Hematopoietic multipotent progenitor cell treated with erythropoietin and hydrocortisone succinate and interleukin-3 and kit ligand, for 6 days (in vitro differentiated cells): ENCODE data around the gene POLR3K.
"Not testable (repeated sequence)": the region's sequence is repeated elsewhere in the genome, so short reads cannot be mapped to it uniquely, and the experiment has no call there.

Experiments
- DNase-seq: peaks from one replicate; pipeline ENCODE4 v3.0.0-alpha.2; 2015

The POLR3K gene

DNA sequence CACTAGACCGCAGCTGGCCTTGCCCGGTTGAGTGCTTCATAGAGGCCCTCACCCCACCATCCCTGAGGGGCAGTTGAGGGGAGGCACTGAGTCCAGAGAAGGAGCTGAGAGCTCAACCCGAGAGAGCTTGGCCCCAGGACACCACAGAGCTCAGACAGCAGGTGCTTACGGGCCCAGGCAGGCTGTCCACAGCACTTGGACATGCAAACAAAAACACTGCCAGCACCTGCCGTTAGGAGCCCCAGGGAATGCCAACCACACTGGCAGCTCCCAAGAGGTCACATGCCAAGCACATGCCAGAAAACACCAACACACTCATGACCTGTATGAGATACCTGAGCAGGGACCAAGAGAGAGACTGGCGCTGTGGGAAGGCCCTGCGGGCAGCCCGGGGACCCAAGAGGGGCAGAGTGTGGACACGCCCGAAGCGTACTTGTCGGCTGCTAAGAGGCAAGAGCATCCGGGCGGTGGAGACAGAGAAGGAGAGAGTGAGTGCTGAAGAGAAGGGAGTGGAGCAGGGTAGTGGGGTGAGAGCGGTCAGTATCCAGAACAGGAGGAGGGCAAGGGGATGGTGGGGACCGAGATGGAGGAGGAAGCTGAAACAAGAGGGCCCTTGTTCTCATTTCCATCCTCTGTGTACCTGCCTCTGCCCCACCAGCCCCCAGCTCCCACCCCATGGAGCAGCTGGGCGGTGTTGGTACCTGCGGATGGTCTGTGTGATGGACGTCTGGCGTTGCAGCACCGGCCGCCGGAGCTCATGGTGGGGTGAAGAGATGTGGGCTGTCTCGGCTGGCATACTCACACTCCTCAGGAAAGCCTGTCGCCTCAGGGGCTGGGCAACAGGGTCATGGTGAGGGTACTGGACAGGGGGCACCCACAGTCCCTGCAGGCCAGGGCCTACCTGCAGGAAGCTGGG, 10.8 kb upstream of the POLR3K start:
- DNase-seq = no peak

DNA sequence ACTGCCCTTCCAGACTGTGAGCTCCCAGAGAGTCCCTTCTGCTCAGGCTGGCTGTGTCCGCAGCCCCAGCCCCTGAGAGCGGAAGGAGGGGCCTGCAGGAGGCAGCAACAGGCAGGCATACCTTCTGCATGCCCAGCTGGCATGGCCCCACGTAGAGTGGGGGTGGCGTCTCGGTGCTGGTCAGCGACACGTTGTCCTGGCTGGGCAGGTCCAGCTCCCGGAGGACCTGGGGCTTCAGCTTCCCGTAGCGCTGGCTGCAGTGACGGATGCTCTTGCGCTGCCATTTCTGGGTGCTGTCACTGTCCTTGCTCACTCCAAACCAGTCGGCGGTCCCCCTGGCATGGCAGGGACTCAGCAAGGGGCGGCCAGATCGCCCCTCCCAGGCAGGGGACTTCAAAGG, 10.1 kb upstream of the POLR3K start:
- DNase-seq = no peak

DNA sequence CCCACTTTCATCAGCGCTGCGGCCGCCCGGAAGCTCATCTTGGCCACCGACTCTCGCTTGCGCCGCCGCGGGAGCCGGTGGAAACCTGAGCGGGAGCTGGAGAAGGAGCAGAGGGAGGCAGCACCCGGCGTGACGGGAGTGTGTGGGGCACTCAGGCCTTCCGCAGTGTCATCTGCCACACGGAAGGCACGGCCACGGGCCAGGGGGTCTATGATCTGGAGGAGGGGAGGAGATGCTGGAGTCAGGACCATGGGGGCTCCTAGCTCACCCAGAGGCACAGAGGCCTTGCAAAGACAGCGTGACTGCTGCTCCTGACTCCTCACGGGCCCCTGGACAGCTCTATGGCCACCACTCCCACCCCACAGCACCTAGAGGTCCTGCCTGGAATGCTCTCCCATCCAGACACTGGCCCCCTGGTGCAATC, 9.6 kb upstream of the POLR3K start:
- no peak for DNase-seq

DNA sequence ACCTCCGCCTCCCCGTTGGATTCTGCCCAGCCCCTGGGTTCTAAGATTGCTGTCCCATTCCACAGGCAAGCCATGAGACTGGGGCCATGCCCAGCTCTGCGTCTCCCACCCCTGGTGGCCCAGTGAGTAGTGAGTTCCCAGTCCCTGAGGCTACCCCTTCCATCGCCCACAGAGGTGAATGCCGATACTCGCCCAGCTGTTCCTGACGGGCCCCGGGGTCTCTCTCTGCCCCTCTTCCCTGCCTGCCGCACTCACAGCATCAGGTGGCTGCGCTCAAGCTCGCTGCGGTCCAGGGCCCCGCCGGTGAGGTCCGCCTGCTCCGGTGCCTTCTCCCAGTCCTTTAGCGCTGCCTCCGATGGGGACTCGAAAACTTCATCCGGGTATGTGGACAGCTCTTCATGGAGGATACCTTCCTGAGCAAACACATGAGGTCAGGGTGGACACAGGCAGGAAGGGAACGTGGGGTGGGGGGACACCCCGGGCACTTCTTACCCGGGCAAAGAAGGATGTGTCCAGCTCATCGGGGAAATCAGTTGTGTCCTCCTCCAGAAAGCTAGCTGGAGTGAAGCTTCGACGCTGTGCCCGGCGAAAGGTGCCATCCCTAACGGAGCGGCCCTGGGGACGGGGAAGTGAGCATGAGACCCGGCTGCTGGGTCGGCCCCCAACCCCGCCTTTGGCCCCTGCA, 9.0 kb upstream of the POLR3K start:
- DNase-seq = no peak

DNA sequence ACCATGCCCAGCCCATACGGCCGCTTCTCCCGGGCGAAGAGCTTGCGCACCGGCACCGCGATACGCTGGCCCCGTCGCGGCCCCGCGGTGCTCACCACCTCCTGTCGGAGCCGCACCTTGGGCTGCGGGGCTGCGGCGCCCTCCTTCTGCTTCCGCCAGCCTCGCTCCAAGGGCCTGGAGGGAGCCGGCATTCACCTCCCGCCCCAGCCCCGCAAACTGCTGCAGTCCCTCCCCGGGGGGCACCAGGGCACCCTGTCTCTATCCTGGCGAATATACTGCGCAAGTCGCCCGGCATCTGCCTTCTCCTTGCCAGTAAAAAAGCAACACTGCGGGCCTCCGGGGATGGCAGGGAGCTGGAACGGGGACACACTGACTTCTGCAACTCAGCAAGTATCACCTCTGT, 8.5 kb upstream of the POLR3K start:
- DNase-seq = no peak

DNA sequence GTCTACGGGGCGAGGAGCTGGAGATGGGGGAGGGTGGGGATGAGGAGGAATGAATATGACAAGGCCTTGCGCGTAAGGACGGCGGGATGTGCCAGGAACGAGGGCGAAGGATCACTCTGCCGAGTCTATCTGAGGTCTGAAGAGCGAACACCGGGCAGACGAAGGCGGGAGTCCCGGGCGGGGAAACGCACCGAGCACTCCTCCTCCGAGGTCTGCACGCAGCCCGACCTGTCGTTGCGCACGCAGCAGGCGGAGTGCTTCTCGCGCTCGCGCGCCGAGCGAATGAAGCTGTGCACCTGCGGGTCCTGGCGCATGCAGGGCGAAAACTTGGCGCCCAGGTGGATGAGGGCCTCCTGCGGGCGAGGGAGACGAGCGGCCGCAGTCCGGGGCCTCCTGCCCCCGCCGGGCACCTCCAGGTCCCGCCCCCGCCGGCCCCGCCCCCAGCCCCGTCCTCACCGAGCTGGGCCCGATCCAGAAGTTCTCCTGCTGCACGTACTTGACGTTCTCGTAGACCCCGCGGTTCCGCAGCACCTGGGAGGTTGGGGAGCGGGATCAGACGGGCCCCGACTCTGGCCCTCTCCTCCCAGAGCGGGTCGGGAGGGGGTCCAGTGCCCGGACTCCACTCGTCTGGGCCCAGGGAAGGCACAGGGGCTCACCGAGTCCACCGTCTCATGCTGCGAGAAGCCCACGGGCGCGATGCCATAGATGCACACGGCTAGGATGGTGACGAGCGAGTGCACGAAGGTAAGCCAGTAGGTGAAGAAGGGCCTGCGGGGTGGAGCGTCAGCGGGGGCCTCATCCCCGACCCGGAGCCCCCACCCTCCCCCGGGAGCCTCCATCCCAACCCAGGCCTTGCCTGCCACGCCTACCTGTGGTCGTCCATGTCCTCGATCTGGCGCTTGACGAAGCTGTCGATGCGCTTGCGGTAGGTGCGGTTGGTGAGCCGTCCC, 7.8 kb upstream of the POLR3K start:
- no peak for DNase-seq

DNA sequence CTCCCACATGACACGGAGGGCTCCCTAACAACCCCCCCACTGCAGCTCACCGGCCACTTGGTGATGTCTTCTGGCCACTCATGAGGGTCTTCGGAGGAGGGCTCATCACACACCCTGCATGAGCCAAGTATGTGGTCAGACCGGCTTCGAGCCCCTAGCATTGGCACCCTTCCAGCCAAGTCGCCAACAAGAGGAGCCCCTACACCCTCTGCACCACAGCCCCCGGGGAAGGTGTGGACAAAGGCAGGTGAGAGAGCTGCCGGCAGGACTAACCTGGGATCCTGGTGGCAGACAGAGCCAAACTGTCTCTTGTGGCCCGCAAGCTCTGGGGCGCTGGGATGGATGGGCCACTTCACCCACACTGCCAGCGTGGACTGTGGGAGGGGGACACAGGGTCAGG, 6.8 kb upstream of the POLR3K start:
- no peak for DNase-seq

DNA sequence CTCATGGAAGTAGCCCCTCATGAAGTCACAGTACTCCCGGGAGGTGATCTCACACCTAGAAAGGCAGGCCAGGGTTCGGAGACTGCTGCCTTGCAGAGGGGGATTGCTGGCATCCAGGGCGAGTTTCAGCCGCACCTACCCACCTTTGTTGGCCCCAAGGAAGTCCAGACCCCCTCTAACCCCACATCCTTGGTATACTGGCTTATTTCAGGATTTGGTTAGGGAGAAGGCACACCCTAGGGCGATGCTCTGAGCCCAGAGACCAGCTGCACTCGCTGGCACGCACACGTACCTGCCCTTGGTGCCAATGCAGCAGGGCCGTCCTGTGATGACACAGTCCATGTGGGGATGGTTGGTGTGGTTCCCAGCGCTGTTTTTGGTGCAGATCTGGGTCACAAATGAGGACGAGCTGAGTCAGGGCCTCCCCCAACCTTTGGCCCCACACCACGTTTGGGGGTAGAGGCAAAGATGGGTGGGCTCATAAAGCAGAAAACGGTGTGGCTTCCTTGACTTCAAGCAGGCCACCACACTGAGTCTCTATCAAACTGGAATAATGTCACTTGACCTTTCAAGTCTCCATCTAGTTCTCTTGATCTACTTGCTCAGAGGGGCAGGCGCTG, 6.1 kb upstream of the POLR3K start:
- DNase-seq = no peak

DNA sequence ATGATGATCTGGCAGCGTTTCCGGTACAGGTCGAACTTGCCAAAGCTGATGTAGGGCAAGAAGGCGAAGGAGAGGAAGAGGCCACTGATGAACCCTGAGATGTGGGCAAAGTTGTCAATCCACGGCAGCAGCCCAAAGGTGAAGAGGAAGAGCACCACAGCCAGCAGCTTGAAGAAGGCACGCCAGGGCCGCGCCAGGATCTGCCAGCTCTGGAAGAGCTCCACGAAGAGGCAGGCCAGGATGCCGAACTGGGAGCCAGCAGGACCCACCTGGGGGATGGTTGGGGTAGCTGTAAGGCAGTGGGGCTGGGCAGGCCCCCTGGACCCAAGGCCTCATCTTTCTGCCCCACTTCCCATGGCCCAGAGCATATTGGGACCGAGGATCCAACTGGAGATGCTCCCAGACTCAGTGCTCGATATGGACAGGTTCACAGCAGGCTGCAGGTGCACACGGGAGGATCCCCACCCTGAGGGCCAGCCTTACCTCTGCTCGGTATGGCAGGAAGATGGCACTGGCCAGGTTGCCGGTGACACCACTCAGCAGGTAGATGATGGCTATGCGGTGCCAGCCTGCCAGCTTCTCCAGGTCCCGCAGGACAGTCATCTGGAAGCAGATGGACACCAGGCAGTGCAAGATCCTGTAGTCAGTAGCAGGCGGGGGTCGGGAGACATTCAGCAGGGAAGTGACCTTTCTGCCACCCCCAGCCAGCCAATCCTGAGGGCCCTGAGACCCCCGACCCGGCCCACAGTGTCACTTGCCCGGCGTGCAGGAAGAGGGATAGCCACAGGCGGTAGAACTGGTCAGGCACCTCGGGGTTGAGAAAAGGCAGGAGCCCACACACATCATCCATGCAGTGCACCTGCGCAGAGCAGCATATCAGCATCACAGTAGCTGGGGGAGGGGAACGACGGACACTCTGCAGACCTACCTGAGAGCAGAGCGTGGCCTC, 5.4 kb upstream of the POLR3K start:
- DNase-seq = no peak

DNA sequence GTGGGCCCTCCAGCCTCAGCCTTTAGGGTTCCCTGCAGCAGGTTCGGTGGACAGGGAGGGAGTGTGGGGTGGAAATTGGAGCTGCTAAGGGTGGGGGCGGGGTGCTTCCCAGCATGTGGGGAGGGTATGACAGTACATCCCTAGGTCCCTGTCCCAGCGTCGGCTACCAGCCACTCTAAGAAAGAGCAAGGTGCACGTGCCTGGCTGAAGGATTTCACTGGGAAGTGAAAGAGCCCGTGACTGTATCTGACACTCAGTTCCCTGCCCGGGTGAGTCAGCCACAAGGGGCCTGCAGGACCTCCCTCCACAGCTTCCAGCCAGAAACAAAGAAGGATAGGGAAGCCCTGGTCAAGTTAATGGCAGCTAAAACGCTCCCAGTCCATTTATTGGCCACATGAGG, 4.3 kb upstream of the POLR3K start:
- no peak for DNase-seq

DNA sequence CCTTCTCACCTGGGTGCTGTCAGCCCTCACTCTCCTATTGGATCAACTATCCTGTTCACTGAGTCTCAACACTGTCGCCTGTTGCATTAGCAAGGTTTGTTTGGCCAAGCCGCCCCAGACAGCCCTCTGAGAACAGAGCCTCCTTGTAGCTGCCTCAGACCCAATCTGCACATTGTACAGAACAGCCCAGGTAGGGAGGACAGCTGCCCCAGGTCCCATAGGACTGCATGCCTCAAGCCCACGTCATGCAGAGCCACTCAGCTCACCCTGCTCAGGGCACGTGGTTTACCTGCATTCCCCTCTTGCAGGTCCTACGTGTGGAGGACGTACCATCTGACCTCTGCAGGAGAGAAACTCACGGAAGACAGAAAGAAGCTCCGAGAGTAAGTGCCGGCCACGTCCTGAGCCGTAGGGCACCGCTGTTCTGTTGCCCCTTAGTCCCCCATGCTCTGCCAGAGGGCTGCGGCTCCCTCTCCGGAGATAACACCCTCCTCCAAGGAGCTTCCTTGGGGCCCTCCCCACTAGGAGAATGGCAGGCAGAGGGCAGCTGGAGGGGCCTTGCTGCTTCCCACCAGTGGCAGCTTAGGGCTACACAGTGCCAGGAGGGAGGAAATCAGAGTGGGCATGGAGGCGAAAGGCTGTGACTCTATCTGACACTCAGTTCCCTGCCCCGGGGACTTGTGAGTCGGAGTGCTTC, 3.0 kb upstream of the POLR3K start:
- no peak for DNase-seq

DNA sequence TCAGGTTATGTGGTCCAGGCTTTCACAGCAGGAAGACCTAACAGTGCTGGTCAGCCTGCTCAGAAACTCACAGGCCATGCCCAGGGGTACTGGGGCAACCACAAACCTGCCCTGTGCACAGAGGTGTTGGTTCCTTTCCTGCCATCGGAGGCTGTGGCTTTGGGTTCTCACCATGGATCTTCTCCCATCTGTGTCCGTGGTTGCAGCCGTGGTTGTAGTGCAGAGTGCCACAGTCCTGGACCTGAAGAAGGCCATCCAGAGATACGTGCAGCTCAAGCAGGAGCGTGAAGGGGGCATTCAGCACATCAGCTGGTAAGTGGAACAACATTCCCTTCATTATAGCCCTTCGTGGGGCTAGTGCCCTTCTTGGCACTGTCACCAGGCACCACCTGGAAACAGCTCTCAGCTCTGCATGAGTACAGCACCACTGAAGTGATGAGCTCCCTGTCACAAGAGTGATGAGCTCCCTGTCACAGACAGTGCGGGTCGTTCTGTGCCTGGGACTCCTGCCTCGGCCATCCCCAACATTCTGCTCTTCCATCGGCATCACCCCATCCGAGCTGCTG, 2.2 kb upstream of the POLR3K start:
- no peak for DNase-seq

DNA sequence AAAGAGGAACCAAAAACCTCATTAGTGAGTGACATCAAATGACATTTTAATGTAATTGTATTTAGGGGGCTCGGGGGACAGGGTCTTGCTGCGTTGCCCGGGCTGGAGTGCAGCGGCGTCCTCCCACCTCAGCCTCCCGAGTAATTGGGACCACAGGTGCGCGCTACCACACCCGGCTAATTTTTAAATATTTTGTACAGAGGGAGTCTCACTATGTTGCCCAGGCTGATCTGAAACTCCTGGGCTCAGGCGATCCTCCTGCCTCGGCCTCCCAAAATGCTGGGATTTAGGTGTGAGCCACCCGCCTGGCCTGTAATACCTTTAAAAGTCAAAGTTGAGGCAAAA, 801 bp upstream of the POLR3K start:
- DNase-seq = no peak

DNA sequence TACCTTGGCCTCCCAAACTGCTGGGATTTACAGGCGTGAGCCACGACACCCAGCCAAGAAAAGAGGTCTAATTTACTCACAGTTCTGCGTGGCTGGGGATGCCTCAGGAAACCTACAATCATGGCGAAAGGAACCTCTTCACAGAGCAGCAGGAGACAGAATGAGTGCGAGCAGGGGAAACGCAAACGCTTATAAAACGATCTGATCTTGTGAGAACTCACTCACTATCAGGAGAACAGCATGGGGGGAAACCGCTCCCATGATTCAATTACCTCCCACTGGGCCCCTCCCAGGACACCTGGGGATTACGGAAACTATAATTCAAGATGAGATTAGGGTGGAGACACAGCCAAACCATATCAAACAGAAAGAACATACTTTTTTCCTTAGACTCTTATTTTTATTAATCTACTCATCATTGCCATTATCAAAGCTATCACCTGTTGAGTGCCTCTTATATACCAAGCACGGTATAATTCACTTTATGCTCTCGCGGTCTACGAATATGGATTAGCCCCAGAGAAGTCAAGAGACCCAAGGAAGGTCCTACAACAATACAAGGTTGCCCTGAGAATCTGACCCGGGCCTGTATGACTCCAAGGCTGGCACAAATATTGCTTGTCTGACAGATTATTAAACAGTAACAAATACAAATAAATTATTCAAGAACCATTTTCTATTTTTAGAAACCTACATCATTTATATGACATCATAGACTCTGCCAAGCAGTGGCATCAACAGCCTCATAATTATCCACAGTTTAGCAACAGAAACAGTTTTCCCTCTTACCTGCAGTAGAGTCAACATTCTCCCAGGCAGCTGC, 2.4 kb downstream of the POLR3K start:
- no peak for DNase-seq

DNA sequence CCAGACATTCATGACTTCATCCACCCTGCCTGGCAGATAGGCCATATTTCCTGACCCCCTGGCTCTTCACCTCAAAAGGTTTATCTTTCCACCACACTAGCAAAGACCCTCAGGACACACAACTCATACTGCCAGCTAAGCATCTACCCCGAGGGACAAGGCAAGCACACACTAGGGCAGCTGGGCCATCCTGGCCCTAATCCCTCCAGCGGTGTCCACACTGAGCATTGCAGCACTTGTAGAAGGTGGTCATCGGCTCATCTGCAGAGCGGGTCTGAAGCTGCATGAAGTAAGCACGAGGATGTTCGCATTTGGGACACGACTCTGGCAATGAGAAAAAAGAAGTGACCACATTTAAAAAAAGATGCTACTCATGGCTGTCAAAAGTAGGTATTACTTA, 6.2 kb downstream of the POLR3K start:
- no peak for DNase-seq

DNA sequence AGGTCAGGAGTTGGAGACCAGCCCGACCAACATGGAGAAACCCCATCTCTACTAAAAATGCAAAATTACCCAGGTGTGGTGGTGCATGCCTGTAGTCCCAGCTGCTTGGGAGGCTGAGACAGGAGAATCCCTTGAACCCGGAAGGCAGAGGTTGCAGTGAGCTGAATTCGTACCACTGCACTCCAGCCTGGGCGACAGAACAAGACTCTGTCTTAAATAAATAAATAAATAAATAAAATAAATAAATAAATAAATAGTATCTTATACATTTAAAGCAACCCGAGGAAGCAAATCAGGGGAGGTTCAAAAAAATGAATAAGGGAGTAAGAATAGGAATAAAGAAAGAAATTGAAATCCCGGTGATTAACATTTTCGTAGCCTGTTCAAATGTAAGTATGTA, 6.9 kb downstream of the POLR3K start:
- not testable (repeated sequence) for DNase-seq

DNA sequence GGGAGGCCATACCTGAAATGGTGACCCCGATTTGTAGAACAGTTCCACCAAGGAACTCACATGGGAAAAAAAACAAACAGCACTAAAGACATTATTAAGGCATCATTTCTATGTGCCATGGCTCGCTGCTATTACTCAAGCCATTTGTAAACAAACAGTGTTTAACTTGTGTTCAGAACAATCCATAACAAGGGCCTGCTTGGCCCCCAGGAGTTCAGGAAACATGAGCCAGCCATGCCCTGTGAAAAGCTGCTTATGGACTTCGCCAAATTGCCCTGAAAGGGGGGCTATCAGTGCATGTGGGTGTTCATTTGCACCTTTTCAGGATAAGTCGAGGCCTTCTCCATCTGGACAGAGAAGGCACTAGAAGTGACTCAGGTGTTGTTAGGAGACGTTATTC, 8.0 kb downstream of the POLR3K start:
- no peak for DNase-seq

DNA sequence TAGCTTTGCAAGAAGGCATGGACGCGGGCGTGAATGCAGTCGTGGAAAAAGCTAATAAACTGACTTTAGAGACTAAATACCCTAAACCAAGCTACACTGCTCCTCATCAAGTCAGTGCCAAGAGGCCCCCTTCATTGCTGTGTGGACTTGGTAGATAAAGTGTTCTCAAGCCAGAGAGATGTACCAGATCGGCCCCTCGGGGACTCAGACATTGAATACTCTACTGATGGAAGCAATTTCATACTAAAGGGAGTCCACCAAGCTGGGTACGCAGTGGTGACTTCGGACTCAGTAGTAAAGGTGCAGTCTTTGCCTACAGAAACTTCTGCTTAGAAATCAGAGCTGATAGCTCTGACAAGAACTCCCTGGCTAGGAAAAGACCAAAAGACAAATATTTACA, 8.8 kb downstream of the POLR3K start:
- DNase-seq = no peak

DNA sequence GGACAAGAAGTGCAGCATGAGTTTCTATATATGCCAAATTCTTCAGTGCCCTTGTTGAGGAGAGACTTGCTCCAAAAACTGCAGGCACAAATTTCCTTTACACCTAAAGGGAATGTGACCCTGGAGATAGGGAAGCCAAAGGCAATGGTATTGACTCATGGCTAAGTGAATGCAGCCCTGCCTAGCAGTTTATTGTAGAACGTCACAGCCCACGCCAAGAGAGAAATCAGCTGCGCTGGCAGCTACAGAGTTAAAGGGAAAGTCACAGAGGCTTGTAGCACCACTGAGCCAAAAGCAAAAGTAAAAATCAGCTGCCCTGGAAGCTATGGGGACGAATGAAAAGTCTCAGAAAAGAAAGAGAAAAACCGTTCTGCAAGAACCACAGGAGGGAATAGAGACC, 10.1 kb downstream of the POLR3K start:
- no peak for DNase-seq

DNA sequence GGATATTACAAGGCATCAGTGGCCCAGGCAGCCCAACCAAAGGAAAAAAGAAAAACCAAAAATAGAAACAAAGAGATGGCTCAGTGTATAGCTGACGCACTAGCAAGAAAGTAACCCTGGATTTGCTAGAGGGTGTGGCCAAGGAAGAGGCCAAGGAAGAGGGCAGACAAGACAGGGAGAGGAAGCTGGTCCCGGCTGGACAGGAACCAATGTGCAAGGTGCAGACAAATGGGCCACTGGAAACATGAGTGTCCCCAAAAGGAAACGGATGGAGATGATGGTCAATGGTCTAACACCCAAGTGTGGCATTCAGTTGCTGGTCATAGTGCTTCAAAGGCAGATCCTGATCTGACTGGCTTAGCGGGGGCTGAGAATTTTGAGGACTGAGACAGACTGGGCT, 10.7 kb downstream of the POLR3K start:
- DNase-seq = no peak
